ENCODE results near the gene SHROOM3.

DNA sequence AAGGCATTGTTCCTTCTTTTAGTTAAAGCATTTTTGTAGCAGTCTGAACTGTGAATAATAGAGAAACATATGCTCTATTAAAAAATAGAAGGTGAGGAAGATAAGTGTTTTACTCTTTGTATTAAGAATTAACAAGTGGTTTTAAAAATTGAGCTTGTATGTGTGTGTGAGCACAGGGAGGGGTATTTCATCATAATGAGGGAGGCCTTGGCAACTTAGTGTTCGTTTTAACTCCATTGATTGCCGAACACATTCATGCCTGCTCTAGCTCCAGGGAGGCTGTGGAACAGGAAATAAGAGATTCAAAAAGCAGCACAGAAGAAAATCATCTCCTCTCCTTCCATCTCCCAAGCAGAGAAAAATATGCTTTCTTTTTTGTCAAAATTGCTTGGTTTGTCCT lies 14.8 kb downstream of the SHROOM3 start:
- TF ChIP-seq CTCF (IDR thresholded peaks at IDR 0.05; ENCODE audit: insufficient read depth, low read length, poor library complexity, severe bottlenecking) (no peak), EZH2phosphoT487 (conservative IDR thresholded peaks at IDR 0.05; ENCODE audit: low read length) (no peak)
